Activated T-cell treated with anti-CD3 and anti-CD28 coated beads, Interleukin-2, amount 50 U/mL, for 4 hours (primary cell): Measurements from ENCODE around the gene NLE1. TPM values are rescaled to one million over a fixed set of nuclear protein-coding genes. Genes with fewer than 3 reads are reported as not detected.
A peak's percentile ranks its signal among the peaks of the same experiment; 100 is the strongest.
"Not testable (repeated sequence)": the region's sequence is repeated elsewhere in the genome, so short reads cannot be mapped to it uniquely, and the experiment has no call there.

ENCODE experiments used
- ATAC-seq, 2 donors: fragments of 200-7000 bp; cut with Tn5 transposase; one replicate each; pipeline ENCODE4 v1.10.0; 2021
- DNase-seq: peaks from one replicate; pipeline ENCODE4 v3.0.0-alpha.2; 2020
- H3K27me3 Mint-ChIP-seq: one replicate; pipeline ENCODE4 v1.8.0; 2021; ENCODE audit warnings: low read depth, mixed read lengths
- H3K36me3 Mint-ChIP-seq: one replicate; pipeline ENCODE4 v1.8.0; 2022; ENCODE audit warnings: mixed read lengths; ENCODE audit not compliant: insufficient read depth
- H3K4me1 Mint-ChIP-seq: one replicate; pipeline ENCODE4 v1.8.0; 2021; ENCODE audit warnings: low read depth, mixed read lengths
- H3K4me3 Mint-ChIP-seq: one replicate; pipeline ENCODE4 v1.8.0; 2021; ENCODE audit warnings: mild to moderate bottlenecking, moderate library complexity, mixed read lengths
- H3K9me3 Mint-ChIP-seq: one replicate; pipeline ENCODE4 v1.8.0; 2021; ENCODE audit warnings: mixed read lengths
- total RNA-seq, 3 donors: library from RNA; stranded (reverse); gene quantifications; one replicate each; pipeline ENCODE4 v1.2.1, GENCODE V29; 2021

Gene NLE1
- total RNA-seq, 3 donors from 2014 or later: 72.8 to 85.7 (median 85.3) TPM

DNA sequence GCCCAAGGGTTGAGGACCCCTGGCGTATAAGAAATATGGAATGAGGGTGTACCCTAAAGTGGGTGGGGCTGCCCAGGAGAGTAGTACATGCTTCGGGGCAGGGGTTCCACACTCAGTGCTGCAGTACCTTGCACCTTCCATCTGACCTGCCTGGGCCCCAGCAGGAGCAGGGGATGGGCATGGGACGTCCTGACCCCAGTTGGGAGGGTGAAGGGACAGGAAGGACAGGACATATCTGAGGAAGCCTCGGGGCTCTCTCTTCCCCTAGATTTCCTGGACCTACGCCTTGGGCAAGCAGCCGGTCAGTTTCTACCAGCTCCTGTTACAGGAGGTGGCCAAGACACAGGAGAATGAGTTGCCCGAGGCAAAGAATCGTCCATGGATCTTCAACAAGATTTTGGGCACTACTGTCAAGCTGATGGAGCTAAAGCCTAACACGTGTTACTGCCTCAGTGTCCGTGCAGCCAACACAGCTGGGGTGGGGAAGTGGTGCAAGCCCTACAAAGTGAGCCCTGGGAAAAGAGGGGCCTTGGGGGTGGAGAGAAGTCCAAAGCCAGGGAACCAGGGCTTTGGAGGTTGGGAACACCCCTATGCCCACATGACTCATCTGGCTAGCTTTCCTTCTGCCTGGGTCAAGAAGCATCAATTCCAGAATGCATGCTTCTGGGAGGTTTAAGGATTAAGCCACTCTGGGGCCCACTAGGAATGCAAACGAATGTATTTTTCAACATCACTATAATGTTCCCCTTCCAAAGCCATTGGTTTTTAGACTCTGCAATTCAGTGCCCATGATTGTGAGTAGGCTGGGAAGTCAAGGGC, 12.7 kb downstream of the NLE1 start:
- H3K9me3 Mint-ChIP-seq: no peaks in the 10 kb centered on the region
- H3K36me3 Mint-ChIP-seq: peaks cover 25% of the 10 kb centered on the region
- DNase-seq (no peak), ATAC-seq (no peak)
- H3K4me1 Mint-ChIP-seq: no peaks in the 10 kb centered on the region
- no peak overlapping the region for H3K4me3 Mint-ChIP-seq
- H3K27me3 Mint-ChIP-seq: no peaks in the 10 kb centered on the region

DNA sequence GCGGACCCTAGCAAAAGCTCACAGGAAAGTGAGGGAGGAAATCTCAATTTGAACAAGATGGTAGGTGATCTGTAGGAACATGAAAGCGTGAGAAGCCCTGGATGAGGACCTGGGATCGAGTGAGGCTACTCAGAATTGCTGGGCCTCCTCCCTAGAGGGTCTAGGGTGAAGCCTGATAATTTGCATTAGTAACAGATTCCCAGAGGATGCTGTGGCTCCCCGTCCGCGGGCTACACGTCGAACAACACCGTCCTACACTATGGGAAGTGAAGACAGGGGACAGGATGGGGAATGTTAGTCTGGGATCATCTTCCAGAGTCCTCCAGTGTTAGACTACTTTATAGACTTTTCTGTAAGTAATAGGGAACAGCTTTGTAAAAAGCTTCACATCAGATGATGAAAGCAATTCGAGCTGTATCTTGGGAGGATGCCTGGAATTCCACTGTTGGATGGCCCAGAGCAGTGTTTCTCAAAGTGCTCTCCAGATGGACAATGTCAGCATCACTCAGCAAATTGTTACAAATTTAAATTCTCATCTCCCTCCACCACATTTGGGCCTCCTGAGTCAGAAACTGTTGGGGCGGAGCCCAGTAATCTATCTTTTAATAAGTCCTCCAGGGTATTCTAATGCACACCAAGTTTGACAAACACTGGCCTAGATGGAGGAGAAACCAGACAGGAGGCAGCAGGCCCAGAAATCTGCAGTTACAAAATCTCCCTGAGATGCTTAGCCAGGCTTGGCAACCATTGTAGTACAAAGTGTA, 14.2 kb downstream of the NLE1 start:
- Mint-ChIP-seq H3K36me3 (peaks cover 14% of the 10 kb centered on the region), H3K27me3 (no peaks in the 10 kb centered on the region), H3K4me1 (no peaks in the 10 kb centered on the region), H3K9me3 (no peaks in the 10 kb centered on the region), H3K4me3 (no peak overlapping the region)
- ATAC-seq (no peak), DNase-seq (no peak)

- Mint-ChIP-seq H3K4me1 (peaks cover 29% of the 10 kb centered on the region), H3K36me3 (peaks cover 8% of the 10 kb centered on the region), H3K9me3 (no peaks in the 10 kb centered on the region), H3K4me3 (no peak within 1 kb of the TSS), H3K27me3 (no peaks in the 10 kb centered on the region)
- ATAC-seq (no peak), DNase-seq (no peak)
Observed at GRCh38 chr17:35121315-35121714, 20.8 kb downstream of the NLE1 start, which contains the start of gene FNDC8. TSS of gene FNDC8 (plus strand) at chr17:35121615. CDS start at chr17:35121694, 79 bp downstream.

DNA sequence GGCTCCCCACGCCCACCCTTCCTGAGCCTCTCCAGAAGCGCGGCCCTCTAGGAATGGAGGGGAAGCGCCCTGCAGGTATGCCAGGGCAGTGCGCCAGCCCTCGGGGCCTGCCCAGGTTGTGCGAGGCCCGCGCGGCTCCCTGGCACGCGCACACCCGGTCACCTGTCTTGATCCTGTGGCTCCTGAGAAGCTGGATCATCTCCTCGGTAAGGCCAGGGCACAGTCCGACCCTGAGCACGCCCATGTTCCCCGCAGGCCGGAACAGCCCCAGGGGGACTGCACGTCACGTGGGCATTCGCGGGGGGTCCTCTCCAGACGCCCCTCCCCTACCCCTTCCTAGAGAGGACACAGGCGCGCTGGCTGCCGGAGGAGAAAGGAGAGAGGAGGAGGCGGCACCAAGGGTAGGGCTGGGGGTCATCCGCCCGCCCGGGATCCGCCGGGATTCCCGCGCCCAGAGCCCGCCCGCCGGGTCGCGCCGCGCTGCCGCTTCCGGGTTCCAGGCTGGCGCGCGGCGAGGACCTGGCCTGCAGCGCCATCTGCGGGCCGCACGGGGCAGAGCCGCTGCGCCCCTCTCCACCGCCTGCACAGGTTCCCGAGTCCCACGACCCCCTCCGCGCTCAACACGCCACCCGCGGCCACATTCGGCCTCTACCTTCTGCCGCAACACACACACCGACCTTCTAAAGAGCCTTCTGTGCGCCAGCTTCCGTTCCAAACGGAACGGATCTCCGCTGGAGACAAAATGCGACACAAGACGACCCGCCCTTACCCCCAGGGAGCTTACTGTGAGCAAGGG, 22.5 kb downstream of the NLE1 start, which contains the start of gene RAD51D:
TSS of gene RAD51D (minus strand) at position 491 of the 796 bp plus-strand sequence. CDS start at position 244, 247 bp downstream.
- H3K4me1 Mint-ChIP-seq: peaks cover 35% of the 10 kb centered on the region
- H3K36me3 Mint-ChIP-seq: peaks cover 12% of the 10 kb centered on the region
- no peaks in the 10 kb centered on the region for H3K9me3 Mint-ChIP-seq
- peak within 1 kb of the TSS; percentile 87 for H3K4me3 Mint-ChIP-seq
- no peaks in the 10 kb centered on the region for H3K27me3 Mint-ChIP-seq
- peak; percentile 93 for ATAC-seq
- DNase-seq: peak; percentile 75

- Mint-ChIP-seq H3K27me3 (no peaks in the 10 kb centered on the region), H3K4me3 (peak overlapping the region; percentile 87), H3K4me1 (peaks cover 35% of the 10 kb centered on the region), H3K36me3 (peaks cover 12% of the 10 kb centered on the region), H3K9me3 (no peaks in the 10 kb centered on the region)
- ATAC-seq (no peak), DNase-seq (peak; percentile 20)
Observed at GRCh38 chr17:35117984-35118383, 24.1 kb downstream of the NLE1 start.

DNA sequence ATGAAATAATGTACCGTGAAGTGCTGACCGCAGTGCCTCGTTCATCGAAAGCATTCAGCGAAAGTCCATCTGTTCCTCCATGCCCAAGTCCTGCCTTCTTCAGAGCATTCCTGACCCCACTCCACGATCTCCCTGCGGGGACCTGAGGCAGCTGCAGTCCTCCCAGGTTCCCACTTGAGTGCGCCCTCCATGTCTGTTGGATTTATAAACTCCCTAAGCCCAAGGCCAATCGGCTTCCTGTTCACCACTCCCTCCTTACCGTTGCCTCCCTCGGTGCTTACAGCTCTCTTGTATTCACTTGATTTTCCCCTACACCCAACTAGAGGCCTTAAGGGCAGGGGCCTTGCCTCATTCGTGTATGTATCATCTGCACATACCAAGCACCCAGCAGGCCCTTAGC, 25.3 kb downstream of the NLE1 start:
- Mint-ChIP-seq H3K36me3 (peaks cover 12% of the 10 kb centered on the region), H3K27me3 (no peaks in the 10 kb centered on the region), H3K9me3 (no peaks in the 10 kb centered on the region), H3K4me3 (peak overlapping the region; percentile 33), H3K4me1 (peaks cover 35% of the 10 kb centered on the region)
- DNase-seq (no peak), ATAC-seq (no peak)

DNA sequence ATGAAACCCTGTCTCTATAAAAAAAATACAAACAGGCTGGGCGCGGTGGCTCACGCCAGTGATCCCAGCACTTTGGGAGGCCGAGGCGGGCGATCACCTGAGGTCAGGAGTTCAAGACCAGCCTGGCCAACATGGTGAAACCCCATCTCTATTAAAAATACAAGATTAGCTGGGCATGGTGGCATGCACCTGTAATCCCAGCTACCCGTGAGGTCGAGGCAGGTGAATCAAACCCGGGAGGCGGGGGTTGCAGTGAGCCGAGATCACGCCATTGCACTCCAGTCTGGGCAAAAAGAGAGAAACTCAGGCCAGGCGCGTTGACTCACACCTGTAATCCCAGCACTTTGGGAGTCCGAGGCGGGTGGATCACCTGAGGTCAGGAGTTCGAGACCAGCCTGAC, 31.3 kb downstream of the NLE1 start:
- DNase-seq, H3K4me3 Mint-ChIP-seq, H3K27me3 Mint-ChIP-seq, H3K4me1 Mint-ChIP-seq, H3K9me3 Mint-ChIP-seq, ATAC-seq: not testable (repeated sequence)
- H3K36me3 Mint-ChIP-seq: peaks cover 15% of the 10 kb centered on the region

- Mint-ChIP-seq H3K4me1 (no peaks in the 10 kb centered on the region), H3K27me3 (no peaks in the 10 kb centered on the region), H3K4me3 (no peak overlapping the region), H3K9me3 (no peaks in the 10 kb centered on the region), H3K36me3 (peaks cover 32% of the 10 kb centered on the region)
- ATAC-seq (no peak), DNase-seq (no peak)
Observed at GRCh38 chr17:35104844-35105450, 37.2 kb downstream of the NLE1 start.

DNA sequence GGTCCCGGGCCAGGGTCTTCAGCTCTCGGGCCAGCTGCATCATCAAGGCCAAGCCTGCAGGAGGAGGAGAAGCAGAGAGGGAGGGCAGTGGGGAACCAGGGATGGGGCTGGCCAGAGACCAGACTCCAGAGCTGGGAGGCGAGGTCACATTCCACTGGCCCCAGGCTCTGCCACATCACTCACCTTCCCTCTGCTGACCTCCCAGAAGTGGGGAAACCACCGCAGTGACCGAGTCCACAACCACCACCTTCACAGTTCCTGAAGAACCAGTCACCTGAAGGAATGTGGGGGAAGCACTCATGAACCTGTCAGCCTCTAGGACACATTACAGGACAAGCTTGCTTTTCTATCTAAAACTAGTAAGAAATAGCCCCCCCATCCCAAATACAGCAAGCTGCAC, 38.8 kb downstream of the NLE1 start:
- Mint-ChIP-seq H3K27me3 (no peaks in the 10 kb centered on the region), H3K9me3 (no peaks in the 10 kb centered on the region), H3K4me3 (no peak overlapping the region), H3K4me1 (no peaks in the 10 kb centered on the region), H3K36me3 (peaks cover 36% of the 10 kb centered on the region)
- DNase-seq (no peak), ATAC-seq (no peak)

- Mint-ChIP-seq H3K27me3 (no peaks in the 10 kb centered on the region), H3K9me3 (no peaks in the 10 kb centered on the region), H3K4me1 (no peaks in the 10 kb centered on the region), H3K36me3 (peaks cover 36% of the 10 kb centered on the region), H3K4me3 (no peak overlapping the region)
- ATAC-seq (no peak), DNase-seq (no peak)
Observed at GRCh38 chr17:35101725-35102124, 40.4 kb downstream of the NLE1 start.

DNA sequence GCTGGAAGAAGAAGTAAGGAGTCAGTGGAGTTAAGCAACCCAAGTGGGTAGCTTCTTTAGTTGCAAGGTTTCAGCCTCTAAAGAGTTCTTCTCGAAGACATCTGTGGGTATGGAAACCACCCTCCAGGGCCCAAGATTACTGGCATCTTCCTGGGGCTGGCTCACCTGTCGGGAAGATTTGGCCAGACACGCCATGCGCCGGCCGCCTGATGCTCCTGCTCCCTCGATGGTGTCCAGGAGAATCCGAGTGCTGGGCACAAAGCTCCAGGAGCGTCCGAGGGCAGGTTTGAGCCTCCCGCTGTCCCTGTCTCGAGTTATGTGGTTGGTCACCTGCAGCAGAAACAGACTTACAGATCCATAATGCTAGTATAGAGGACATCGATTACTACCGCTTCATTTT, 41.1 kb downstream of the NLE1 start:
- Mint-ChIP-seq H3K36me3 (peaks cover 29% of the 10 kb centered on the region), H3K9me3 (no peaks in the 10 kb centered on the region), H3K4me3 (no peak overlapping the region), H3K27me3 (no peaks in the 10 kb centered on the region), H3K4me1 (peaks cover 3% of the 10 kb centered on the region)
- ATAC-seq (no peak), DNase-seq (no peak)

- Mint-ChIP-seq H3K4me3 (no peak overlapping the region), H3K9me3 (no peaks in the 10 kb centered on the region), H3K4me1 (peaks cover 3% of the 10 kb centered on the region), H3K27me3 (no peaks in the 10 kb centered on the region), H3K36me3 (peaks cover 19% of the 10 kb centered on the region)
- DNase-seq: no peak
- no peak for ATAC-seq
Observed at GRCh38 chr17:35099908-35100307, 42.2 kb downstream of the NLE1 start.

- H3K27me3 Mint-ChIP-seq: no peaks in the 10 kb centered on the region
- peaks cover 19% of the 10 kb centered on the region for H3K36me3 Mint-ChIP-seq
- H3K9me3 Mint-ChIP-seq: no peaks in the 10 kb centered on the region
- ATAC-seq: no peak
- no peak overlapping the region for H3K4me3 Mint-ChIP-seq
- no peak for DNase-seq
- H3K4me1 Mint-ChIP-seq: peaks cover 3% of the 10 kb centered on the region
Observed at GRCh38 chr17:35097776-35098175, 44.3 kb downstream of the NLE1 start.

- no peak for DNase-seq
- Mint-ChIP-seq H3K4me1 (peaks cover 5% of the 10 kb centered on the region), H3K4me3 (no peak overlapping the region), H3K36me3 (peaks cover 11% of the 10 kb centered on the region), H3K9me3 (no peaks in the 10 kb centered on the region), H3K27me3 (no peaks in the 10 kb centered on the region)
- ATAC-seq: no peak
Observed at GRCh38 chr17:35095741-35096140, 46.4 kb downstream of the NLE1 start.
